Measurements from ENCODE around the gene OBP2A. TPM values are rescaled to one million over a fixed set of nuclear protein-coding genes. Genes with fewer than 3 reads are reported as not detected.

Gene OBP2A
- total RNA-seq, 1 experiment from 2014 or later = not detected

- peaks cover 6% of the 10 kb centered on the region for H3K4me1 Mint-ChIP-seq (ENCODE audit: low read depth, unreplicated experiment)
- no peak overlapping the region for H3K27ac Mint-ChIP-seq (ENCODE audit: unreplicated experiment)
- ChIA-PET POLR2A (no interaction called here), CTCF (no interaction called here)
- TF ChIP-seq CTCF (IDR thresholded peaks at IDR 0.05; ENCODE audit: insufficient read depth in 1 of 2, low read depth in 1 of 2, low read length in 1 of 2, severe bottlenecking in 1 of 2, unreplicated experiment in 1 of 2) = no peak
- peaks cover 3% of the 10 kb centered on the region for H3K27me3 Mint-ChIP-seq (ENCODE audit: insufficient read depth, unreplicated experiment)
- no peaks in the 10 kb centered on the region for H3K36me3 ChIP-seq (ENCODE audit: control insufficient read depth, insufficient read depth, low read length)
- no peaks in the 10 kb centered on the region for H3K9me3 Mint-ChIP-seq (ENCODE audit: unreplicated experiment)
- no peaks in the 10 kb centered on the region for H3K36me3 Mint-ChIP-seq (ENCODE audit: insufficient read depth, unreplicated experiment)
- H3K4me3 ChIP-seq (ENCODE audit: low read depth, low read length) = no peak overlapping the region
- intact Hi-C loops (cut with micrococcal nuclease; ENCODE audit: unreplicated experiment) = no loop called here
- no peaks in the 10 kb centered on the region for H3K27me3 ChIP-seq (replicated peaks; ENCODE audit: control insufficient read depth, insufficient read depth, low read length)
- BruUV-seq (replicated peaks) = no TSS peak
- H3K4me1 ChIP-seq = no peaks in the 10 kb centered on the region
- no peak overlapping the region for H3K4me3 Mint-ChIP-seq (ENCODE audit: unreplicated experiment)
- no peak for DNase-seq
- H3K9me3 ChIP-seq = no peaks in the 10 kb centered on the region
These were observed 29.0 kb downstream of the OBP2A start for GRCh38 chr9:135574943-135575342.

- intact Hi-C loops (cut with micrococcal nuclease; ENCODE audit: unreplicated experiment) = no loop called here
- Mint-ChIP-seq H3K36me3 (ENCODE audit: insufficient read depth, unreplicated experiment) (no peaks in the 10 kb centered on the region), H3K9me3 (ENCODE audit: unreplicated experiment) (no peaks in the 10 kb centered on the region), H3K27me3 (ENCODE audit: insufficient read depth, unreplicated experiment) (peaks cover 1% of the 10 kb centered on the region), H3K27ac (ENCODE audit: unreplicated experiment) (no peak overlapping the region), H3K4me3 (ENCODE audit: unreplicated experiment) (no peak overlapping the region), H3K4me1 (ENCODE audit: low read depth, unreplicated experiment) (no peaks in the 10 kb centered on the region)
- no peak for DNase-seq
- Histone ChIP-seq H3K36me3 (ENCODE audit: control insufficient read depth, insufficient read depth, low read length) (no peaks in the 10 kb centered on the region), H3K4me1 (no peaks in the 10 kb centered on the region), H3K4me3 (ENCODE audit: low read depth, low read length) (no peak overlapping the region), H3K9me3 (no peaks in the 10 kb centered on the region), H3K27me3 (replicated peaks; ENCODE audit: control insufficient read depth, insufficient read depth, low read length) (no peaks in the 10 kb centered on the region)
- ChIA-PET POLR2A (no interaction called here), CTCF (no interaction called here)
- BruUV-seq (replicated peaks) = no TSS peak
- TF ChIP-seq CTCF (IDR thresholded peaks at IDR 0.05; ENCODE audit: insufficient read depth in 1 of 2, low read depth in 1 of 2, low read length in 1 of 2, severe bottlenecking in 1 of 2, unreplicated experiment in 1 of 2) = no peak
These were observed 30.2 kb downstream of the OBP2A start for GRCh38 chr9:135575995-135576631.

GRCh38 chr9:135577256-135577655 is 31.3 kb downstream of the OBP2A start:
- Mint-ChIP-seq H3K27me3 (ENCODE audit: insufficient read depth, unreplicated experiment) (peaks cover 6% of the 10 kb centered on the region), H3K9me3 (ENCODE audit: unreplicated experiment) (no peaks in the 10 kb centered on the region), H3K27ac (ENCODE audit: unreplicated experiment) (no peak overlapping the region), H3K36me3 (ENCODE audit: insufficient read depth, unreplicated experiment) (no peaks in the 10 kb centered on the region), H3K4me1 (ENCODE audit: low read depth, unreplicated experiment) (no peaks in the 10 kb centered on the region), H3K4me3 (ENCODE audit: unreplicated experiment) (no peak overlapping the region)
- no peaks in the 10 kb centered on the region for H3K36me3 ChIP-seq (ENCODE audit: control insufficient read depth, insufficient read depth, low read length)
- H3K27me3 ChIP-seq (replicated peaks; ENCODE audit: control insufficient read depth, insufficient read depth, low read length) = no peaks in the 10 kb centered on the region
- DNase-seq = no peak
- intact Hi-C loops (cut with micrococcal nuclease; ENCODE audit: unreplicated experiment) = no loop called here
- no peaks in the 10 kb centered on the region for H3K4me1 ChIP-seq
- BruUV-seq (replicated peaks) = no TSS peak
- H3K4me3 ChIP-seq (ENCODE audit: low read depth, low read length) = no peak overlapping the region
- ChIA-PET POLR2A (no interaction called here), CTCF (no interaction called here)
- TF ChIP-seq CTCF (IDR thresholded peaks at IDR 0.05; ENCODE audit: insufficient read depth in 1 of 2, low read depth in 1 of 2, low read length in 1 of 2, severe bottlenecking in 1 of 2, unreplicated experiment in 1 of 2) = no peak
- H3K9me3 ChIP-seq = no peaks in the 10 kb centered on the region
